ENCODE data around the gene SAP30.
A peak's percentile ranks its signal among the peaks of the same experiment; 100 is the strongest.

Gene SAP30

GRCh38 chr4:173370477-173371291 lies at the start of gene SAP30:
Gene SAP30, plus strand, starts transcription at chr4:173370954. Its CDS starts 229 bp downstream, at chr4:173371183.
- peak within 1 kb of the TSS; percentile 86 for H3K4me3 ChIP-seq (ENCODE audit: low read depth, low read length)

GRCh38 chr4:173325007-173325736 lies 45.6 kb upstream of the SAP30 start:
- H3K4me3 ChIP-seq (ENCODE audit: low read depth, low read length): no peak overlapping the region

- no peak overlapping the region for H3K4me3 ChIP-seq (ENCODE audit: low read depth, low read length)
Observed at GRCh38 chr4:173328236-173328901, 42.4 kb upstream of the SAP30 start.

GRCh38 chr4:173330590-173330989 lies 40.2 kb upstream of the SAP30 start:
- no peak overlapping the region for H3K4me3 ChIP-seq (ENCODE audit: low read depth, low read length)

GRCh38 chr4:173332021-173332487 lies 38.7 kb upstream of the SAP30 start:
- H3K4me3 ChIP-seq (ENCODE audit: low read depth, low read length): no peak overlapping the region

- peak overlapping the region; percentile 97 for H3K4me3 ChIP-seq (ENCODE audit: low read depth, low read length)
Observed at GRCh38 chr4:173332963-173333657, 37.6 kb upstream of the SAP30 start.

- peak overlapping the region; percentile 97 for H3K4me3 ChIP-seq (ENCODE audit: low read depth, low read length)
Observed at GRCh38 chr4:173333658-173334084, 37.1 kb upstream of the SAP30 start.

GRCh38 chr4:173334085-173334890 lies 36.5 kb upstream of the SAP30 start, which contains the start of gene HMGB2:
Gene HMGB2, minus strand, starts transcription at chr4:173334358. Its CDS starts 709 bp downstream, at chr4:173333649.
- H3K4me3 ChIP-seq (ENCODE audit: low read depth, low read length): peak within 1 kb of the TSS; percentile 97

GRCh38 chr4:173334891-173335752 lies 35.6 kb upstream of the SAP30 start:
- H3K4me3 ChIP-seq (ENCODE audit: low read depth, low read length): peak overlapping the region; percentile 76

GRCh38 chr4:173337463-173337862 lies 33.3 kb upstream of the SAP30 start:
- H3K4me3 ChIP-seq (ENCODE audit: low read depth, low read length): no peak overlapping the region

- no peak overlapping the region for H3K4me3 ChIP-seq (ENCODE audit: low read depth, low read length)
Observed at GRCh38 chr4:173343832-173344397, 26.8 kb upstream of the SAP30 start.

- no peak overlapping the region for H3K4me3 ChIP-seq (ENCODE audit: low read depth, low read length)
Observed at GRCh38 chr4:173345648-173346047, 25.1 kb upstream of the SAP30 start.

GRCh38 chr4:173346074-173346473 lies 24.7 kb upstream of the SAP30 start:
- no peak overlapping the region for H3K4me3 ChIP-seq (ENCODE audit: low read depth, low read length)

- H3K4me3 ChIP-seq (ENCODE audit: low read depth, low read length): no peak overlapping the region
Observed at GRCh38 chr4:173347467-173347866, 23.3 kb upstream of the SAP30 start.

- H3K4me3 ChIP-seq (ENCODE audit: low read depth, low read length): no peak overlapping the region
Observed at GRCh38 chr4:173357939-173358338, 12.8 kb upstream of the SAP30 start.

GRCh38 chr4:173360587-173361221 lies 10.1 kb upstream of the SAP30 start:
- no peak overlapping the region for H3K4me3 ChIP-seq (ENCODE audit: low read depth, low read length)

GRCh38 chr4:173362666-173363065 lies 8.1 kb upstream of the SAP30 start:
- H3K4me3 ChIP-seq (ENCODE audit: low read depth, low read length): no peak overlapping the region

GRCh38 chr4:173365359-173365996 lies 5.3 kb upstream of the SAP30 start:
- H3K4me3 ChIP-seq (ENCODE audit: low read depth, low read length): no peak overlapping the region

All from iPS-11a (cell line).